Prostate gland (tissue), 2 donors: ENCODE data around the gene PAX8. TPM values are rescaled to one million over a fixed set of nuclear protein-coding genes. Genes with fewer than 3 reads are reported as not detected.

Source experiments
- DNase-seq: peaks from one replicate; pipeline ENCODE4 v3.0.0-alpha.2; 2019; ENCODE audit warnings: low spot score
- H3K27ac ChIP-seq, 2 donors: fragments of 200-600 bp; sonication (generic); 2 replicates each; pipeline ENCODE4 v1.5.1; 2017 to 2019
- H3K27me3 ChIP-seq: fragments of 200-600 bp; sonication (generic); replicated peaks from 2 replicates; pipeline ENCODE4 v1.5.1; 2019; ENCODE audit not compliant: insufficient read depth
- H3K36me3 ChIP-seq, 2 donors: fragments of 200-600 bp; sonication (generic); 1 replicate in 1 of 2; 2 replicates in 1 of 2; pipeline versions ENCODE4 v1.5.1 to v1.8.1; 2017 to 2019
- H3K4me1 ChIP-seq: fragments of 200-600 bp; sonication (generic); replicated peaks from 2 replicates; pipeline ENCODE4 v1.5.1; 2019
- H3K4me3 ChIP-seq, 2 donors: fragments of 200-600 bp; sonication (generic); 2 replicates each; pipeline ENCODE4 v1.5.1; 2017 to 2019
- H3K9me3 ChIP-seq: fragments of 200-600 bp; sonication (generic); 2 replicates; pipeline ENCODE4 v1.5.1; 2017
- POLR2A ChIP-seq: fragments of 450-650 bp; IDR thresholded peaks from one replicate; pipeline ENCODE4 v1.6.1; 2016; ENCODE audit warnings: antibody characterized with exemption, mild to moderate bottlenecking
- POLR2AphosphoS5 ChIP-seq: sonication (generic); formaldehyde crosslinking; IDR thresholded peaks from one replicate; pipeline ENCODE4 v1.6.1; 2017; ENCODE audit warnings: antibody characterized with exemption
- WGBS: methylation state at CpG from one replicate; pipeline ENCODE4 v1.1.5; 2018; 5-methylcytosine and 5-hydroxymethylcytosine counted together
- intact Hi-C: fragments of 100-400 bp; cut with DNase I; formaldehyde crosslinking; loops from one replicate; pipeline ENCODE4 v1.14.2; 2022
- total RNA-seq, 2 donors: library from RNA; depleted of rRNA; stranded (reverse); fragments of >200 nt; gene quantifications; one replicate each; pipeline ENCODE4 v1.1.0, GENCODE V29; 2016
- TF ChIP-seq, protein P1 (sequence below), 4 experiments: fragments of 200-600 bp in 2 of 4; fragments of 450-650 bp in 2 of 4; sonication (generic) in 2 of 4; IDR thresholded peaks; 1 replicate in 3 of 4; 2 replicates in 1 of 4; pipeline ENCODE4 v1.5.1; 2016 to 2019; ENCODE audit warnings: antibody characterized with exemption in 4 of 4, mild to moderate bottlenecking in 2 of 4, moderate library complexity in 2 of 4

The PAX8 gene
- total RNA-seq, 2 donors from 2014 or later: 1.0 to 3.8 TPM

- no peaks in the 10 kb centered on the region for H3K36me3 ChIP-seq
- intact Hi-C loops: no loop called here
- WGBS: 20% methylated on average over 3 of the region's 3 CpGs
- no peaks in the 10 kb centered on the region for H3K27me3 ChIP-seq
- no peaks in the 10 kb centered on the region for H3K4me1 ChIP-seq
- no peaks in the 10 kb centered on the region for H3K9me3 ChIP-seq
- DNase-seq: peak; percentile 52
- H3K4me3 ChIP-seq: no peak overlapping the region
- TF ChIP-seq POLR2A (no peak), POLR2AphosphoS5 (peak; percentile 20)
- H3K27ac ChIP-seq: peak overlapping the region in 1 of 2 donors; percentile 40
These were observed 5.1 kb upstream of the PAX8 start for GRCh38 chr2:113283704-113284284.

DNA sequence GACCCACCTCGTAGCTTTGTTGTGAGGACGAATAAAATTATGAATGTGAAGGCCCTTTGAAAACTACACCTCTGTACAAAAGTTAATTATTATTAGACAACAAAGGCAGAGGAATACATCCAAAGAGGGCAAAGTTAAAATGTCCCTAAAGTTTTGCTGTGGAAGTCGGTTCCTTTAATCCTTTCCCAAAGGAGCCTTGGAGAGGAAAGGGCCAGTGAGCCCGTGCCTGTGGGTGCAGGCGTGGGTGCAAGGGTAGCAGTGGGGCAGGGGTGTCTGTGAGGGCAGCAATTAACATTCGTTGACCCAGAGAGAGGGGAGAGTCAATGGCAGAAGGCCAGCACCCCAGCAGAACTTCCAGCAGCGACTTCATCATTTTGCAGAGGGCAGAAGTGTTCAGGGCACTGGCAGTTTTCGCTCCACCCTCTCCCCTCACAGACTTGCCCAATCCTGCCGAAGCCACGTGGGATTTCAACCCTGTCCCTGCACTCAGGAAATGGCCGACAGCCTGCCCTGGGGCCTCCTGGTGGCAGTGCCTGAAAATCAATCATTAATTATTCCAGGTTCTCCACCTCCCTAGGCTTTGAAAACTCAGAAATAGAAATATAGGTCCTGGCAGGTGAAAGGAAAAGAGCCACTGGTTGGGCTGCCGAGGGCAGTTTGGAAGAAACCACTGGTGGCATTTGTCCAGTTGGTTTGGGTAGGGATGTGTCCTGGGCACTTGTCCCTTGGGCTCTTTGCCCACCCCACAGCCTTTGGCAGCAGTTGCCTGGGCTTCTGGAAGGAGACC lies 4.2 kb upstream of the PAX8 start:
- intact Hi-C loops: no loop called here
- peak; percentile 26 for DNase-seq
- Histone ChIP-seq H3K36me3 (no peaks in the 10 kb centered on the region), H3K27ac (peak overlapping the region in 1 of 2 donors; percentile 40), H3K4me1 (no peaks in the 10 kb centered on the region), H3K27me3 (no peaks in the 10 kb centered on the region), H3K4me3 (no peak overlapping the region), H3K9me3 (no peaks in the 10 kb centered on the region)
- WGBS: 49% methylated on average over 12 of the region's 12 CpGs
- TF ChIP-seq, protein P1, sequence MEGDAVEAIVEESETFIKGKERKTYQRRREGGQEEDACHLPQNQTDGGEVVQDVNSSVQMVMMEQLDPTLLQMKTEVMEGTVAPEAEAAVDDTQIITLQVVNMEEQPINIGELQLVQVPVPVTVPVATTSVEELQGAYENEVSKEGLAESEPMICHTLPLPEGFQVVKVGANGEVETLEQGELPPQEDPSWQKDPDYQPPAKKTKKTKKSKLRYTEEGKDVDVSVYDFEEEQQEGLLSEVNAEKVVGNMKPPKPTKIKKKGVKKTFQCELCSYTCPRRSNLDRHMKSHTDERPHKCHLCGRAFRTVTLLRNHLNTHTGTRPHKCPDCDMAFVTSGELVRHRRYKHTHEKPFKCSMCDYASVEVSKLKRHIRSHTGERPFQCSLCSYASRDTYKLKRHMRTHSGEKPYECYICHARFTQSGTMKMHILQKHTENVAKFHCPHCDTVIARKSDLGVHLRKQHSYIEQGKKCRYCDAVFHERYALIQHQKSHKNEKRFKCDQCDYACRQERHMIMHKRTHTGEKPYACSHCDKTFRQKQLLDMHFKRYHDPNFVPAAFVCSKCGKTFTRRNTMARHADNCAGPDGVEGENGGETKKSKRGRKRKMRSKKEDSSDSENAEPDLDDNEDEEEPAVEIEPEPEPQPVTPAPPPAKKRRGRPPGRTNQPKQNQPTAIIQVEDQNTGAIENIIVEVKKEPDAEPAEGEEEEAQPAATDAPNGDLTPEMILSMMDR (IDR thresholded peaks at IDR 0.05): peak in 2 of 4 experiments; percentile 35 to 45
- TF ChIP-seq POLR2AphosphoS5: no peak

GRCh38 chr2:113281910-113282746 lies 3.4 kb upstream of the PAX8 start:
- DNase-seq: no peak
- Histone ChIP-seq H3K36me3 (no peaks in the 10 kb centered on the region), H3K9me3 (no peaks in the 10 kb centered on the region), H3K4me3 (no peak overlapping the region), H3K27me3 (peaks cover 5% of the 10 kb centered on the region), H3K4me1 (no peaks in the 10 kb centered on the region), H3K27ac (no peak overlapping the region)
- intact Hi-C loops: no loop called here
- WGBS: 77% methylated on average over 12 of the region's 12 CpGs
- TF ChIP-seq POLR2AphosphoS5 (no peak), POLR2A (no peak)
- TF ChIP-seq, protein P1 (IDR thresholded peaks at IDR 0.05): no peak

DNA sequence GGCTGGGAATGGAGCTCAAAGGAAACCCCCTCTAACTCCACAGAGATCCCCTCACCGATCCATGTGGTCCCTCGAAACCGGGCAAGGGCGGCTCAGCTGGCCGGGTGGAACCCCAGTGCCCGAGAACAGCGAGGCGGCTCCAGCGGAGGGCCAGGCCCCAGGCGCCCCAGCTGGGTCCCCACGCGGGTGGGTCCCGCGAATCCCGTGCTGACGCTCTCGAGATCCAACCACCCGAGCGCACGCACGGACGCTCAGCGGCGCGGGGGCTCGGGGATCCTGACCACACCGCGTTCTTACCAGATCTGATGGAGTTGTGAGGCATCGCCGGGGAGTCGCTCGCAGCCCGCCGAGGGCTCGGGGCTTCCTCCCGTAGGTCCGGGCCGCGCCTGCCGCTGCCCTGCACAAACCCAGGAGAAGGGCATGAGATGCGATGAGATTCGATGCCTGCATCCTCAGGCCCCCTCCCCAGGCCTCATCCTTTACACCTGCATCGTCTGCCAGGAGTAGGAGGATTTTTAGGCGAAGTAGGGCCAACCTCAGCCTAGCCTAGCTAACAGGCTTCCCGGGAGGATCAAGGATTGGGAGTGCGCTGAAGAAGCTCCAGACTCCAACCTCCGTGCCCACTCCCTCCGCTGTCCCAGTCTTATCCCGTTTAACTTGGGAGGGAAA lies 514 bp downstream of the PAX8 start:
- Histone ChIP-seq H3K36me3 (no peaks in the 10 kb centered on the region), H3K4me3 (no peak overlapping the region), H3K9me3 (no peaks in the 10 kb centered on the region), H3K27me3 (peaks cover 23% of the 10 kb centered on the region), H3K27ac (no peak overlapping the region), H3K4me1 (no peaks in the 10 kb centered on the region)
- no peak for DNase-seq
- 59% methylated on average over 43 of the region's 49 CpGs for WGBS
- intact Hi-C loops: no loop called here
- TF ChIP-seq POLR2AphosphoS5 (no peak), POLR2A (no peak)
- TF ChIP-seq, protein P1 (IDR thresholded peaks at IDR 0.05): no peak
